ENCODE data around the gene TSPAN4. TPM values are rescaled to one million over a fixed set of nuclear protein-coding genes. Genes with fewer than 3 reads are reported as not detected.

TSPAN4 gene
- polyA plus RNA-seq, 4 donors: 63.9 to 92.2 (median 72.2) TPM

DNA sequence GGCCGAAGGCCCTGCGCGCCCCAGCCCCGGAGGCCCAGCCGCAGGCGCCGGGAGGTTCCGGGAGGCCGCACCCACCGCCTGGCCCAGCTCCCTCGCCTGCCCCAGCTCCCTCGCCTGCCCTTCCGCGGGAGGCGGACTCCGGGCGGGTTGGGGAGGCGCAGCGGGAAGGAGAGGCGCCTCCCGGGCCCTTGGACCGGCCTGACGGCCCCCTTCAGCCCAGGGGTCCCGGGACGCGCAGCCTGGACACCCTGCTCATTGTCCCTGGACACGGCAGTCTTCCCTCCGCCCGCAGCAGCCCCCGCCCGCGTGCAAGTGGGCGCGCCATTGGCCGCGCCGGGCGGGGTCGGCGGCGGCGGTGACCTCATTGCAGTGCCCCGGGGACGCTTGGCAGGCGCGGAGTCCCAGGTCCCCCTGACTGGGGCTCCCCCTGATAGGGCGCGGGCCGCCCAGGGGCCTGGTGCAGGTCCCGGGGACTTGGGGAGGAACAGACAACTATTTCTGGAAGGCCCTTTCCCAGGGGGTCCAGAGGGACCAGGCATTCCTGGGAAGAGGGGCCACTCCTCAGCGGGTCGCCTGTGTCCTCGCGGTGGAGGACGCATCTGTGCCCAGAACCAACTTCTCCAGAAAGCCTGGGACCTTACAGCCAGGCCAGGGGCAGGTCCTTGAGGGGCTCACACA is 9.4 kb upstream of the TSPAN4 start:
- no peak for DNase-seq (ENCODE audit: low read depth in 4 of 4, low spot score in 3 of 4)

DNA sequence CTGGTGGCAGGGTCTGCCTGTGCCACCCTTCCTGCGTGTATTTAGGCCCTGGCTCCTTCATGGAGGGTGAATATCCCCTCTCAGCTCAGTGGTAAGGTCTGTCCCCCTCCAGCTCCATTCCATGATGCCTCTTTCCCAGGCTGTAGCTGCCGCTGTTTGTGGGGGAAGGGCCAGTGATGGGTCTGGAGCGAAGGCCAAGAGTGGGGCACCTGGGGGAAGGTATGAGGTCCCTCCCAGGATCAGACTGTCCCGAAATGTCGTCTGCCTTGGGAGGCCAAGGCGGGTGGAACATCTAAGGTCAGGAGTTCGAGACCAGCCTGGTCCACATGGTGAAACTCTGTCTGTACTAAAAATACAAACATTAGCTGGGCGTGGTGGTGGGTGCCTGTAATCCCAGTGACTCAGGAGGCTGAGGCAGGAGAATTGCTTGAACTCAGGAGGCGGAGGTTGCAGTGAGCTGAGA is 8.8 kb upstream of the TSPAN4 start:
- DNase-seq (ENCODE audit: low read depth in 4 of 4, low spot score in 3 of 4): no peak

DNA sequence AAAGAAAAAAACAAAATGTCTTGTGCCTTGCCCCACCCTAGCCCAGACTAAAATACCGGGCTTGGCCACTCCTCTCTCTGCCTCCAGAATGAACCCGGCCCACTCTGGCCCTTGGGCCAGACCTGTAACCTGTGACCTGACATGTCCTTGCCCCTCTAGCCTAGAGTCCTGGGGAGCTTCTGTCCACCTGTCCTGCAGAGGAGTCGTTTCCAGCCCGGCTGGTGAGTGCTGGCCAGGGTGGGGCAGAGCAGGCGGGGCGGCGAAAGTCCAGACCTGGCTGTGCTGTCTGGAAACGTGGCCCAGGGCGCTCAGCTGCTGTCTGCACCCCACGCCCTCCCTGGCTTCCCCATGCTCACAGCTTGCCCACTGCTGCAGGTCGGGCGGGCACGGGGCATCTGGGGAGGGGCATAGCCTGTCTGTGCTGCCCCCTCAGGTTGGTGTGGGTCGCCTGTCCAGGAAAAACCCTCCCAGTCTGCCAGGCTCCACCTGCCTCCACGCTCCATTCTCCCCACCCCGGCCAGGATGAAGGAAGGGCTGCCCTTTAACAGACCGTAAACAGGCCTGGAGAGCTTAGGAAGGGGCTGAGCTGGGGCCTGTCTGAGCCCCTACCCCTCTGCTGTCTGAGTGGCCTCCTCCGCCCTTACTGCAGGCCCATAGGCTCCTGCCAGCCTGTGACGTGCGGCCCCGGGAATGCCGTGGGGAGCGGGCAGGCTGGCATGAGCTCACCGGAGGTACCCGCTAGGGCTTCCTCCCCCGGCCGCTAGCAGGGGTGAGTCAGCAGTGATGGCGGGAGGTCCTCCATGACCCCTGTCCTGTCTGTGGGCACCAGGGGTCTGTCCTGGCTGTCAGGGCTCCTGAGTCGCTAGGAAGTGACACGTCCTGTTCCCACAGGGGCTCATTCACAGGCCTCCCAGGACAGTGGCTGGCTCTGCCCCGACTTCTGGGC is 8.0 kb upstream of the TSPAN4 start:
- no peak for DNase-seq (ENCODE audit: low read depth in 4 of 4, low spot score in 3 of 4)

DNA sequence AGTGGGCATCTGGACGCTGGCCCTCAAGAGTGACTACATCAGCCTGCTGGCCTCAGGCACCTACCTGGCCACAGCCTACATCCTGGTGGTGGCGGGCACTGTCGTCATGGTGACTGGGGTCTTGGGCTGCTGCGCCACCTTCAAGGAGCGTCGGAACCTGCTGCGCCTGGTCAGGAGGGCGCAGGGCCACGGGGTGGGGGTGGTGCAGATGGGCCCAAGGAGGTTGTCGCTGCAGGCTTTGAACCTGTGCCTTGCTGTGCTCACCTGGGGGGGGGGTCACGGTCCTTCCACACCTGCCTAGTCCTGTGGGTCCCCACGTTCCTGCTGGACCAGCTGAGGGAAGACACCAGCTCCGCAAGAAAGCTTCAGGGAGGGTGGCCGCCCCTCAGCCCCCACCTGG is 6.4 kb upstream of the TSPAN4 start:
- DNase-seq (ENCODE audit: low read depth in 4 of 4, low spot score in 3 of 4): no peak

DNA sequence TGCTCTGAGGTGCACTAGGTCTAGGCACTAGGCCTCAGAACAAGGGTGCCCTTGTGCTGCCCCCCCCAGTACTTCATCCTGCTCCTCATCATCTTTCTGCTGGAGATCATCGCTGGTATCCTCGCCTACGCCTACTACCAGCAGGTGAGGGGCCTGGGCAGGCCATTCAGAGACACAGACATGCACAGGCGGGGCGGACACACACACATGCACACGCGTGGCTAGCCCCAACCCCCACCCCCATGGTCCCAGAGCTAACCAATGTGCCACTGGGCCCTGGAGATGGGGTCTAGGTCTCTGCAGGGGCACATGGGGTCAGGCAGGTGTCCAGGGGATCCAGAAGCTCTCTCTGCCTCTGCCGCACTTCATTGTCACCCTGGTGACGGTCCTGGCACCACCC is 6.0 kb upstream of the TSPAN4 start:
- no peak for DNase-seq (ENCODE audit: low read depth in 4 of 4, low spot score in 3 of 4)

DNA sequence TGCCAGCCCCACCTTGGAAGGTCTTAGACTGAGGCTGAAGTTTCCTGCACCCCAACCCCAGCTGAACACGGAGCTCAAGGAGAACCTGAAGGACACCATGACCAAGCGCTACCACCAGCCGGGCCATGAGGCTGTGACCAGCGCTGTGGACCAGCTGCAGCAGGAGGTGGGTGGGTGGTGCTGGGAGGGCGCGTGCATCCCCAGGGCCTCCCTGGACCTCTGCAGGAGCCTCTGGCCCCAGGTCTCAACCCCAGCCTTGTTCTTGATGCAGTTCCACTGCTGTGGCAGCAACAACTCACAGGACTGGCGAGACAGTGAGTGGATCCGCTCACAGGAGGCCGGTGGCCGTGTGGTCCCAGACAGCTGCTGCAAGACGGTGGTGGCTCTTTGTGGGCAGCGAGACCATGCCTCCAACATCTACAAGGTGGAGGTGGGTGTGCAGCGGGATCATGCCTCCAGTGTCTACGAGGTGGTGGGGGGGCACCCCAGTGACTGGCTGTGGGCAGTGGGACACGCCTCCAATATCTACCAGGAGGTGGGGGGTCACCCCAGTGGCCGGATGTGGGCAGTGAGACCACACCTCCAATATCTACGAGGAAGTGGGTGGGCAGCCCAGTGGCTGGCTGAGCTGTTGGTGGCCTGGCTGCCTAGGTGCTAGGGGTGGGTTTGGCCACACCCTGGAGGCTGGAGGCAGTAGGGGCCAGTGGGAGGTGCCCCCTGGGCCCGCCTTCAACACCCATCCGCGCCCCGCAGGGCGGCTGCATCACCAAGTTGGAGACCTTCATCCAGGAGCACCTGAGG is 5.3 kb upstream of the TSPAN4 start:
- DNase-seq (ENCODE audit: low read depth in 4 of 4, low spot score in 3 of 4): no peak

DNA sequence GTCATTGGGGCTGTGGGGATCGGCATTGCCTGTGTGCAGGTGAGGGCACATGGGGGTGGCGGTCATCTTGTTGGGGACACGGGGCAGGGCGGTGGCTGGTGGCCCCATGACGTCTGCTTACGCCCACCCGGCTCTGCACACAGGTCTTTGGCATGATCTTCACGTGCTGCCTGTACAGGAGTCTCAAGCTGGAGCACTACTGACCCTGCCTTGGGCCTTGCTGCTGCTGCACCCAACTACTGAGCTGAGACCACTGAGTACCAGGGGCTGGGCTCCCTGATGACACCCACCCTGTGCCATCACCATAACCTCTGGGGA is 4.7 kb upstream of the TSPAN4 start:
- DNase-seq (ENCODE audit: low read depth in 4 of 4, low spot score in 3 of 4): no peak

DNA sequence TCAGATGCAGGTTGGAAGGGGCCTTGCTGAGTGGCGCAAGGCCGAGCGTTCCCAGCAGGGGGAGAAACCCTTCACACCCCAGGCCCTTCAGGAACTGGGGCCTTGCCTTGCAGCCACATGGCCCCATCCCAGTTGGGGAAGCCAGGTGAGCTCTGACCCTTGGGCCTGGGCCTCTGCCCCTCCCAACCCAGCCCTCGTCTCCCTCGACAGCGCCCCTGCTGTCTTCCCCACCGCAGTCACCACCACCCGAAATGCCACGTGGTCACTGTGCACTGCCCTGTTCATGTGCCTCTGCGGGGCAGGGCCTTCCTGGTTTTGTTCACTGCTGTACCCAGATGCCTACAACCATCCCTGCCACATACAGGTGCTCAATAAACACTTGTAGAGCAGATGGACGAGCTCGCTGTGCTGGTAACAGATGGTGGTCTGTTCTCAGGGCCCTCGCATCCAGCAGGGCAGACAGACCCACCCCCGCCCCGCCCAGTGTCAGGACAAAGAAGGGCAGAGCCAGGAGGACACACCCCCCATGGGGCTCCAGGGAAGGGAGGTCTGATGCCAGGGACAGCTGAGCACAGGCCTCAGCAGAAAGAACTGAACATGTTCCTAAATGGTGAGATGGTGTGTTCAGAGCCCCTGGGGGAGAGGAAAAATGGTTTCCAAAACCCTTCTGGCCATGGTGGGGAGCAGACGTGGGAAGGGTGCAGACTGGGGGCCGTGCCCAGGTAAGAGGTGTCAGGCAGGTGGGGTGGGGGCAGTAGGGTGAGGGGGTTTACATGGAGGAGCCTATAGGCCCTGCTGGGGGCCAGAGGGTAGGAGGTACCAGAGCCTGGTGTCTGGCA is 4.0 kb upstream of the TSPAN4 start:
- no peak for DNase-seq (ENCODE audit: low read depth in 4 of 4, low spot score in 3 of 4)

DNA sequence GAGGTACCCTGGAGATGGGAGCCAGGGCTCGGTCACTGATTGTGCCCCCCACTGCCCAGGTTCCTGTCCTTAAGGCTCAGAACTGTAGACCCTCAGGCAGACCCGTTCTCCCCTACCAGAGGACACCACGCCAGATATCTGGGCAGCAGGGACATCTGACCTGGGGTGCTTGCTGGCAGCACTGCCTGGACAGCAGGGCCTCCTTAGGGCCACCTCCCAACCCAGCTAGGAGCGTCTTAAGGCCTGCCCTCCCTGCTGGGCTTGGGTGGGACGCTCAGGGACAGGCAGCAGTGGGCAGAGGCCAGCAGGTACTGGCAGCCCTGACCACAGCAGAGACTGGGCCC is 3.4 kb upstream of the TSPAN4 start:
- DNase-seq (ENCODE audit: low read depth in 4 of 4, low spot score in 3 of 4): no peak

DNA sequence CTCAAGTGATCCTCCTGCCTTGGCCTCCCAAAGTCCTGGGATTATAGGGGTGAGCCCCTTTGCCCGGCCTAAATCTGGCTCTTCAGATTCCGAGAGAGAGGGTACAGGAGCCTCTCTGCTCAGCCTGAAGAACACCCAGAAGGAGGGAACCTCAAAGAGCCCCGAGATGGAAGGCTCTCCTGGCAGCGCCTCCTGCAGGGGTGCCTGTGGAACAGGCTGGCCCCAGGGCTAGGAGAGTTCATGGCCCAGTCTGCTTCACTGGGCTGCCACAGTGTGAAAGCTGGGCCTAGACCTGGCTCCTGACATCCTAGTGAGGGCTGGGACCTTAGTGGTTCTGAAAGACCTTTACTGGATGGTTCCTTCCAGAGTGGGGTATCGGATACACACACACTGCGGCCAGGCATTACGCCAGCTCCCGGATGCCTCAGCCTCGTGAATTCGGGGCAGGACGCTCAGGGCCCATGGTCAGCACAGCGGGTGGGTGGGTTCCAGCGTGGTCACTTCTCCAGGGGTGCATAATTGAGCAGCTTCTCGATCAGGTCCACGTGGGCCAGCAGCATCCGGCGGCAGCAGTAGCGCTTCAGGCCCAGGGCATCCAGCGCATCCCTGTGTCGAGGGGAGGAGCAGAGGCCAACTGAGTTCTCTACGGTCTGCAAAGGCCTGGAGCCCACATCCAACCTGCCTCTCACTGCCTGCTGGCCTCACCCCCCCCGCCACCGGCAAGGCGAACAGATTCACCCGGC is 2.6 kb upstream of the TSPAN4 start:
- no peak for DNase-seq (ENCODE audit: low read depth in 4 of 4, low spot score in 3 of 4)

DNA sequence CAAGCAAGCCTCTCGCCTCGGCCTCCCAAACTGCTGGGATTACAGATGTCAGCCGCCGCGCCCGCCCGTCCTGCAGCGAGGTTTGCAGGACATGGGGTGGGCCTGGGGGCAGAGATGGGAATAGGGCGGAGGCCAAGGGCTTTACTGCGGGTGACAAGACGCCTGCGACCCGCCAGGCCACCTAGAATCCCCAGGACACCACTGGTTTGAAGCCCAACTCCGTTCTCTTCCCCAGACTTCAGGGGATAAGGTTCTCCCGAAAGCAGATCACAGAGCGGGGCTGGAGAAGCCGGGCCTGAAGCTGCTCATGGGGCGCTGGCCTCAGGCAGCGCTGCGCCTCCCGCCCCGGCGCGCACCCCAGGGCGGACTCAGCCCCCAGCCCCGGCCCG is 677 bp upstream of the TSPAN4 start:
- DNase-seq (ENCODE audit: low read depth in 4 of 4, low spot score in 3 of 4): no peak

DNA sequence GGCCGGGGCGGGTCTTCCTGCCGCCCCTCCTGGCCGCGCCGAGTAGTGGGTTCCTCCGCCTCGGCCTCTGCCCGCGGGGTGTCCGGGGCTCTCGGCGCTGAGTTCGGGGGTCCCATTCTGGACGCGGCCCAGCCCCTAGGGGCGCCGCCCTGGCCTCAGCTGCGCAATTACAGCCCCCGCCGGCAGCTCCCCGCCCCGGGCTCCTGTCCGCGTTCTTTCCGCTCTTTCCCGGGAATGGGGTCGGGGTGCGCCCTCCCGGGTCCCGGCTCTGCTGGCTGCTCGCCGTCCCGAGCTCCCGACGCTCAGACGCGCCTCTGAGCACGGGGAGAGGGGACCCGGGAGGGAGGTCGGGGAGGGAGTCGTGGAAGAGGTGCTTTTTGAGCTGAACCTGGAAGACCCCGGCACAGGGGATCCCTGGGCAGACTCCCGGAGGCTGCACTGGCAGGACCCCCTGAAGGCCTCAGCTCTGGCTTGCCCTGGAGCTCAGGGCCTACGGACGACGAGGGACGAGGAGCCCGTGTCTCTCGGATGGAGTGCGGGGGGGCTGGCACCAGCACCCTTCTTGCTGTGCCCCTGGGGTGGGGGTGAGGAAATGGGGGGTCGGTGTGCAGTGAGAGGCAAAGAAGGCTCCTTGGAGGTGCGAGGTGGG is 558 bp downstream of the TSPAN4 start:
- DNase-seq (ENCODE audit: low read depth in 4 of 4, low spot score in 3 of 4): no peak

DNA sequence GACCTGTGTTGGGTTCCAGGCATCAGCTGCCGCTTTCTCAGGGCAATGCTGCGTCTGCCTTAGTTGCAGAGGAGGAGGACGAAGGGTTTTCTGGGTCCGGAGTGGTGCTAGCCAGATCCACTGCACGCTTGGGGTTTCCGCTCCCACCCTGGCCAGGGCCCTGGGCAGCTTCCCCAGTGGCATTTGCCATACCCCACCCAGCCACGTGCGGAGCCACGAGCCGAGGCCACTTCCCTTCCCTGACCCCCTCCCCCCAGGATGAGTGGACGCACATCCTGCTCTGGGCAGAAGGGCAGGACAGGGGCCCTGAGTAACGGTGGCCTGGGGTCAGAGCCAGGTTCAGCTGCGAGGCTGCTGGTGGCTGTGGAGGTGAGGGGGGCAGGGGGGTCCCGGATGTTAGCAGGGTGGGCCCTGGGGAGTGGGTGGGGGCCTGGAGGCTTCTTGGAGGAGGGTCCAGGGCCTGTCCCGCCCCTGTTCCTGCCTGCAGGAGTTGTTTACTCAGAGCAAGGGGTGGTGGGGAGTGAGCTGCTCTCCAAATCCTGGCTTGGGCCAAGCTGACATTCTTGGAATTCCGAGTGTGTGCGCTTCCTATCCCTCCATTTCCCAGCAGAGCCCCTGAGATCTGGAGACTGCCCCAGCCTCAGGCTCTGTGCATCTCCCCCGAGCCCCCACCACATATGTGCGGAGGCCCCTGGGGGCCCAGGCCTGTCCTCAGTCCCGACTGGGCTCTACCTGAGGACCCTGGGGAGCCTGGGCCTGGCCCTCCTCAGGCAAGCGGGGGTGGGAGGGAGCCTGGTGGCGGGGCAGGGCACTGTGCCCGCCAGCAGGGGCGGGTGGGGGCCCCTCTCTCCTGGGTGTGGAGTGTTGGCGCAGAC is 1.4 kb downstream of the TSPAN4 start:
- DNase-seq (ENCODE audit: low read depth in 4 of 4, low spot score in 3 of 4): no peak

DNA sequence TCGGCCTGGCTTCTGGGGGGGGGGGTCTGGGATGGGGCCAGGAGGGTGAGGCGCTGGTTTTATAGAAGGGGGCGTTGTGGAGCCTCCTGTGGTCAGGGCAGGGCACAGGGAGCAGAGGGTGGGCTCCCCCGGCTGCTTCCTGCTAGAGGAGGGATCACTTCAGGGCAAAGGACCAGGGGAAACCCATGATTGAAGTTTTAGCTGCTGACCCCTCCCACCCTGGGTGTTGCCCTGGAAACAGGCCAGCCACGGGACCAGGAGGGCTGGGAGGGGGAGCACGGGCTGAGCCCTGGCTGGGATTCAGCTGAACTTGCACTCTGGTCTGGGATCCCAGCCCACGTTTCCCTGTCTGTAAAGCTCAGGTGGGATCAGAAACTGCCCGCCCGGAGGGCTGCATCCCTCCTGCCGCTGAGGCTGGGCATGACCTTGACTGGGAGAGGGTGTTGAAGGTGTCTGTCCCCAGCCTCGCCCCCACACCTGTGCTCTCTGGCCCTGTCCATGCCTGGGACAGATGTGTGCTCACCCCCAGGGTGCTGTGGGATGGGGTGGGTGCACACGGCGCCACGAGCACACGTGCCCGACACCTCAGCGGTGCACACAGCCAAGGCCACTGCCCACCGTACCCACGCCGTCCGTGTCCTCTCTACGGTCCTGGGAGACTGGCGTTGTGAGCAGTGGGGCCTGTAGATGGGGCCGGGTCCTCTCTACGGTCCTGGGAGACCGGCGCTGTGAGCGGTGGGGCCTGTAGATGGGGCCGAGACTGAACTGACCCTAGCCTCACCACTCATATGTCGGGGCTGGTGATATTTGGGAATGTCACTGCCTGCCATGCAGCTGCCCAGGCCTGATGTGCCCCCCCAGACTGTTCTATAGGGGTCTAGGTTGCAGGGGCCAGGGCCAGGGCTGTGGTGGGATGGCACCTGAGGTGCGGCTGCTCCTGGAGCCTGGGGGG is 2.3 kb downstream of the TSPAN4 start:
- DNase-seq (ENCODE audit: low read depth in 4 of 4, low spot score in 3 of 4): peak in 1 of 4 donors; percentile 82

DNA sequence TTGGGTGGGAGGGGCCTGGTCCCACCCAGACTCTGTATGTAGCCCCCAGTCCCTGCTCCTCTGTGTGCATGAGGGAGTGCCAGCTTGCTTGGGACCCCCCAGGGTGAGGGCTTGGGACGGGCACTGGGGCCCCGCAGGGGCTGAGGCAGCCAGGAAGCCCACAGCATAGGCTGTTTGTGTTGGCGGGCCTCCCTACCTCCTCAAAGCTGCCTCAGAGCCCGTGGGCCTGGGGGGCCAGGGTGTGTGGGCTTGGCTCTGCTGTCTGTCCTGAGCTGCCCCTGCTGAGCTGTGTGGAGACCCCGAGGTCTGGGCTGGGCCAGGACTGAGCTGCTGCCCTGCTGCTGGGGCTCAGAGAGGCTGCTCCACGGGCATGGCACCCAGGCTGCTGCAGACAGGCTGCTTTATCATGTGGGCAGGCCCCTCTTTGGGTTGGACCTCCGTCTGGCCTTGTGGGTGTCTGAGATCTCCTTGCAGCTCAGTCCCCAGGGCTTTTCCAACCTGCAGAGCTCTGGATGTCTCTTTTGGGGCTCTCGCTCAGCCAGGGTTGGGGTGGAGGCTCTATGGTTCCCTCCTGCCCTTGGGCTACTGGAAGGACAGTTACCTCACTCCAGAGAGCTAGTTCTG is 3.3 kb downstream of the TSPAN4 start:
- no peak for DNase-seq (ENCODE audit: low read depth in 4 of 4, low spot score in 3 of 4)

DNA sequence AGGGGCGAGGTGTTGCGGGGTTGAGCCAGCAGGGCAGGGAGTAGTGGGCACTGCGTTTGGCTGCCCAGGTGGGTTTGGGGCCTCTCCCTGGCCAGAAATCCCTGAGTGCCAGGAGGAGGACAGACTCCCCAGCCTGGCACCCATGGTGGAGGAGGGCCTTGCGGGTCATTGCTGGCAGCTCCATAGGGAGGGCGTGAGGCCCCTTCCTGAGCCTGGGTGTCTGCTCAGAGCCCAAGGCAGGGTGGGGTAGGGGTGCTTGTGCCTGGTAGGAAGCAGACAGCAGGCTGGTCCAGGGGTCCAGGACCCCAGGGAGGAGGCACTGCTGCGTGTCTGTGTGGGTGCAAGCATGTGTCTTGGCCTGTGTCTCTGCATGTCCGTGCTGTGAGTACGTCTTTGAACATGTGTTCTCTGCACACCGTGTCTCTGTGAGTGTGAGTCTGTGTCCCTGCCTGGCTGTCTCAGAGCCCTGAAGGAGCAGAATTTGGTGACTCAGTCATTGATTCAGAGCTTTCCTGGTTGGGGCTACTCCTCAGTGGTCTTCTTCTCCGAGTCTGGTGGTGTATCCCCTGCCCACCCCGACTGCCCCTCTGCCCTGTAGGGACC is 3.9 kb downstream of the TSPAN4 start:
- no peak for DNase-seq (ENCODE audit: low read depth in 4 of 4, low spot score in 3 of 4)
